Measurements from ENCODE around the gene PDGFRB.

The PDGFRB gene

GRCh38 chr5:150156027-150156368 is 353 bp upstream of the PDGFRB start:
- no peak for DNase-seq (ENCODE audit: low read depth)
- no peak for TF ChIP-seq CTCF (IDR thresholded peaks at IDR 0.05; ENCODE audit: insufficient read depth, low read depth, low read length, missing control alignments)
- peak overlapping the region; percentile 33 for H3K4me3 ChIP-seq (ENCODE audit: low read depth, low read length)

- TF ChIP-seq CTCF (IDR thresholded peaks at IDR 0.05; ENCODE audit: insufficient read depth, low read depth, low read length, missing control alignments), result no peak
- DNase-seq (ENCODE audit: low read depth), result no peak
Measured at GRCh38 chr5:150154618-150155128, 972 bp downstream of the PDGFRB start.

GRCh38 chr5:150153957-150154617 is 1.6 kb downstream of the PDGFRB start:
- DNase-seq (ENCODE audit: low read depth), result peak; percentile 48
- no peak overlapping the region for H3K4me3 ChIP-seq (ENCODE audit: low read depth, low read length)

More at GRCh38 chr5:150154618-150155128, 972 bp downstream of the PDGFRB start:
- no peak overlapping the region for H3K4me3 ChIP-seq (ENCODE audit: low read depth, low read length)

GRCh38 chr5:150153483-150153882 is 2.2 kb downstream of the PDGFRB start:
- H3K4me3 ChIP-seq (ENCODE audit: low read depth, low read length), result no peak overlapping the region
- TF ChIP-seq CTCF (IDR thresholded peaks at IDR 0.05; ENCODE audit: insufficient read depth, low read depth, low read length, missing control alignments), result no peak
- no peak for DNase-seq (ENCODE audit: low read depth)

More at GRCh38 chr5:150153957-150154617, 1.6 kb downstream of the PDGFRB start:
- TF ChIP-seq CTCF (IDR thresholded peaks at IDR 0.05; ENCODE audit: insufficient read depth, low read depth, low read length, missing control alignments), result no peak

GRCh38 chr5:150152636-150153462 is 2.8 kb downstream of the PDGFRB start:
- DNase-seq (ENCODE audit: low read depth), result no peak

GRCh38 chr5:150149618-150150017 is 6.0 kb downstream of the PDGFRB start:
- H3K4me3 ChIP-seq (ENCODE audit: low read depth, low read length), result no peak overlapping the region
- TF ChIP-seq CTCF (IDR thresholded peaks at IDR 0.05; ENCODE audit: insufficient read depth, low read depth, low read length, missing control alignments), result no peak
- no peak for DNase-seq (ENCODE audit: low read depth)

More at GRCh38 chr5:150152636-150153462, 2.8 kb downstream of the PDGFRB start:
- H3K4me3 ChIP-seq (ENCODE audit: low read depth, low read length), result no peak overlapping the region
- TF ChIP-seq CTCF (IDR thresholded peaks at IDR 0.05; ENCODE audit: insufficient read depth, low read depth, low read length, missing control alignments), result no peak
